Endodermal cell (in vitro differentiated cells): Measurements from ENCODE around the gene ZDHHC14. TPM values are rescaled to one million over a fixed set of nuclear protein-coding genes. Genes with fewer than 3 reads are reported as not detected.

Source experiments
- DNase-seq: peaks from one replicate; pipeline ENCODE4 v3.0.0-alpha.2; 2017
- H3K27ac ChIP-seq: 2 replicates; pipeline ENCODE4 v1.5.1; 2013; ENCODE audit warnings: mild to moderate bottlenecking, low read depth, low read length, moderate library complexity
- H3K27me3 ChIP-seq: 2 replicates; pipeline ENCODE4 v1.6.1; 2013; ENCODE audit warnings: mild to moderate bottlenecking, low read length, moderate library complexity; ENCODE audit not compliant: insufficient read depth, control insufficient read depth, poor library complexity, severe bottlenecking
- H3K36me3 ChIP-seq: 2 replicates; pipeline ENCODE4 v1.7.0; 2013; ENCODE audit warnings: mild to moderate bottlenecking, low read length, moderate library complexity; ENCODE audit not compliant: control insufficient read depth, insufficient read depth
- H3K4me1 ChIP-seq: one replicate; pipeline ENCODE4 v1.7.0; 2013; ENCODE audit warnings: low read length; ENCODE audit not compliant: control insufficient read depth, insufficient read depth
- H3K4me3 ChIP-seq: 2 replicates; pipeline ENCODE4 v1.5.1; 2013; ENCODE audit warnings: mild to moderate bottlenecking, low read length, moderate library complexity
- H3K9ac ChIP-seq: 2 replicates; pipeline ENCODE4 v1.6.1; 2013; ENCODE audit warnings: mild to moderate bottlenecking, low read length, moderate library complexity; ENCODE audit not compliant: poor library complexity, severe bottlenecking; ENCODE audit errors: extremely low read depth
- H3K9me3 ChIP-seq: 2 replicates; pipeline ENCODE4 v1.6.1; 2013; ENCODE audit warnings: mild to moderate bottlenecking, low read length, moderate library complexity; ENCODE audit not compliant: control insufficient read depth
- H3K27ac Mint-ChIP-seq: 2 replicates; pipeline ENCODE4 v1.8.0; 2020; ENCODE audit warnings: mixed read lengths
- H3K27me3 Mint-ChIP-seq: 2 replicates; pipeline ENCODE4 v1.8.0; 2021; ENCODE audit warnings: mild to moderate bottlenecking, mixed read lengths; ENCODE audit not compliant: insufficient read depth
- H3K36me3 Mint-ChIP-seq: 2 replicates; pipeline ENCODE4 v1.8.0; 2020; ENCODE audit warnings: low read depth, mixed read lengths
- H3K4me1 Mint-ChIP-seq: 2 replicates; pipeline ENCODE4 v1.8.0; 2020; ENCODE audit warnings: mixed read lengths
- H3K4me3 Mint-ChIP-seq: 2 replicates; pipeline ENCODE4 v1.8.0; 2020; ENCODE audit warnings: mild to moderate bottlenecking, moderate library complexity, mixed read lengths
- H3K9me3 Mint-ChIP-seq: 2 replicates; pipeline ENCODE4 v1.8.0; 2020; ENCODE audit warnings: mild to moderate bottlenecking, mixed read lengths
- CTCF ChIP-seq: fragments of 200-600 bp; sonication (generic); conservative IDR thresholded peaks from 2 replicates; pipeline ENCODE4 v1.5.0; 2021; ENCODE audit warnings: antibody characterized with exemption, mild to moderate bottlenecking
- WGBS, 2 experiments: methylation state at CpG; one replicate each; pipeline versions ENCODE4 v1.1.5 to v1.1.7; 2013; ENCODE audit warnings: missing lambda C conversion rate in 2 of 2, mixed read lengths in 1 of 2; ENCODE audit not compliant: insufficient coverage in 1 of 2, insufficient read length in 1 of 2; 5-methylcytosine and 5-hydroxymethylcytosine counted together
- total RNA-seq, 2 donors: library from RNA; stranded (reverse); fragmentation: NEBNext Ultra II Directional in 1 of 2; extraction: Animal tissue kit (Norgen Biotek cat#: 25700) in 1 of 2; gene quantifications; 2 replicates in 1 of 2; 3 replicates in 1 of 2; pipeline ENCODE4 v1.2.1, GENCODE V29; 2021

The ZDHHC14 gene
- total RNA-seq, 2 donors from 2014 or later: 2.3 to 4.5 TPM

GRCh38 chr6:157402996-157403685 lies 22.2 kb downstream of the ZDHHC14 start:
- TF ChIP-seq CTCF: no peak
- peaks cover 3% of the 10 kb centered on the region for H3K4me1 Mint-ChIP-seq
- DNase-seq: no peak
- Histone ChIP-seq H3K9ac (no peak overlapping the region), H3K27me3 (no peaks in the 10 kb centered on the region), H3K4me1 (no peaks in the 10 kb centered on the region), H3K36me3 (no peaks in the 10 kb centered on the region), H3K27ac (no peak overlapping the region), H3K4me3 (no peak overlapping the region), H3K9me3 (no peaks in the 10 kb centered on the region)
- H3K4me3 Mint-ChIP-seq: no peak overlapping the region
- H3K36me3 Mint-ChIP-seq: no peaks in the 10 kb centered on the region
- H3K9me3 Mint-ChIP-seq: no peaks in the 10 kb centered on the region
- 70 to 79% methylated on average over 2 to 3 of the region's 3 CpGs for WGBS, 2 experiments
- H3K27me3 Mint-ChIP-seq: no peaks in the 10 kb centered on the region
- no peak overlapping the region for H3K27ac Mint-ChIP-seq

GRCh38 chr6:157403686-157404051 lies 22.7 kb downstream of the ZDHHC14 start:
- H3K4me1 Mint-ChIP-seq: peaks cover 3% of the 10 kb centered on the region
- WGBS, 2 experiments: 73 to 85% methylated on average over 3 to 6 of the region's 6 CpGs
- H3K36me3 Mint-ChIP-seq: no peaks in the 10 kb centered on the region
- H3K4me3 ChIP-seq: no peak overlapping the region
- H3K36me3 ChIP-seq: no peaks in the 10 kb centered on the region
- no peak for DNase-seq
- no peaks in the 10 kb centered on the region for H3K9me3 ChIP-seq
- no peaks in the 10 kb centered on the region for H3K4me1 ChIP-seq
- no peak overlapping the region for H3K27ac Mint-ChIP-seq
- no peaks in the 10 kb centered on the region for H3K9me3 Mint-ChIP-seq
- H3K27me3 Mint-ChIP-seq: no peaks in the 10 kb centered on the region
- no peak overlapping the region for H3K27ac ChIP-seq
- no peaks in the 10 kb centered on the region for H3K27me3 ChIP-seq
- no peak overlapping the region for H3K4me3 Mint-ChIP-seq
- H3K9ac ChIP-seq: no peak overlapping the region
- no peak for TF ChIP-seq CTCF

- H3K27ac ChIP-seq: no peak overlapping the region
- H3K9ac ChIP-seq: no peak overlapping the region
- H3K4me3 ChIP-seq: no peak overlapping the region
- no peaks in the 10 kb centered on the region for H3K4me1 ChIP-seq
- no peaks in the 10 kb centered on the region for H3K9me3 Mint-ChIP-seq
- no peaks in the 10 kb centered on the region for H3K36me3 ChIP-seq
- no peaks in the 10 kb centered on the region for H3K27me3 ChIP-seq
- no peak overlapping the region for H3K4me3 Mint-ChIP-seq
- DNase-seq: no peak
- no peaks in the 10 kb centered on the region for H3K9me3 ChIP-seq
- peaks cover 3% of the 10 kb centered on the region for H3K4me1 Mint-ChIP-seq
- H3K36me3 Mint-ChIP-seq: no peaks in the 10 kb centered on the region
- 81 to 87% methylated on average over 6 of the region's 6 CpGs for WGBS, 2 experiments
- no peak overlapping the region for H3K27ac Mint-ChIP-seq
- H3K27me3 Mint-ChIP-seq: no peaks in the 10 kb centered on the region
- TF ChIP-seq CTCF: no peak
Measured at GRCh38 chr6:157405986-157406385, 25.0 kb downstream of the ZDHHC14 start.
